ENCODE results near the gene CAMK1D. TPM values are rescaled to one million over a fixed set of nuclear protein-coding genes. Genes with fewer than 3 reads are reported as not detected.
"Not testable (repeated sequence)": the region's sequence is repeated elsewhere in the genome, so short reads cannot be mapped to it uniquely, and the experiment has no call there.

The CAMK1D gene
- total RNA-seq, 1 donor from 2014 or later = 10.9 TPM

DNA sequence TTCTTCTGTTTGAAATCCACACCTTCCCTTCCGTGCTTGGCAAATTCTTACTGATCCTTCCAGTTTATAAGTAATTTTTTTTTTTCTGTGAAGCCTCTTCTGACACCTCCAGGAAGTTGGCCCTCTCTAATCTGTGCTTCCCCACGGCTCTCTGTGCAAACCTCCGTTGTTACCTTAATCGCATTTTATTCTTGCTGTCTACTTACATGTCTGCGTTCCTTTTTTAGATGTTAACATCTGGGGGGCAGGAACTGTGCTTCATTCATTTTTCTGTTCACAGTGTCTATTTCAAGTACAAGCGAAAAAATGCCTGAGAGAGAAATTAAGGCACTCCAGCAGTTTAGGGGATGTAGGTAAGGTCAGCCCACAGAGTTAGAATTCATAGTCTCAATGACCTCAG lies 8.4 kb upstream of the CAMK1D start:
- DNase-seq = no peak

DNA sequence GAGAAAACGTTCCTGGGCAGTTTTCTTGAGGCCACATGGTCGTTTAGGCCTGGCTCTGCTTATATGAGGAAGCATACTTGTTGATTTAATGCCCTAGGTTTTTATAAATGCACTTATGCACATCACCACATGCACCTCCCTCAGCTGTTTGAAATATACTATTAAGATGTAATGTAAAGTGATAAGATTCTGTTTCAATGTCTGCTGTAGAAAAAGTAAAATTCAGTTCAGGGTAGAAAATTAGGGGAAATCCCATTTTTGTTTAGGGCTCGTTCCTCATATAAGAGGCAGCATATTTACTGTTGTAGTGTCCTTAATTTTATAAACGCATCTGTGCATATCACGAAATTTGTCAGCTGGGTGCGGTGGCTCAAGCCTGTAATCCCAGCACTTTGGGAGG lies 7.8 kb upstream of the CAMK1D start:
- no peak for DNase-seq

DNA sequence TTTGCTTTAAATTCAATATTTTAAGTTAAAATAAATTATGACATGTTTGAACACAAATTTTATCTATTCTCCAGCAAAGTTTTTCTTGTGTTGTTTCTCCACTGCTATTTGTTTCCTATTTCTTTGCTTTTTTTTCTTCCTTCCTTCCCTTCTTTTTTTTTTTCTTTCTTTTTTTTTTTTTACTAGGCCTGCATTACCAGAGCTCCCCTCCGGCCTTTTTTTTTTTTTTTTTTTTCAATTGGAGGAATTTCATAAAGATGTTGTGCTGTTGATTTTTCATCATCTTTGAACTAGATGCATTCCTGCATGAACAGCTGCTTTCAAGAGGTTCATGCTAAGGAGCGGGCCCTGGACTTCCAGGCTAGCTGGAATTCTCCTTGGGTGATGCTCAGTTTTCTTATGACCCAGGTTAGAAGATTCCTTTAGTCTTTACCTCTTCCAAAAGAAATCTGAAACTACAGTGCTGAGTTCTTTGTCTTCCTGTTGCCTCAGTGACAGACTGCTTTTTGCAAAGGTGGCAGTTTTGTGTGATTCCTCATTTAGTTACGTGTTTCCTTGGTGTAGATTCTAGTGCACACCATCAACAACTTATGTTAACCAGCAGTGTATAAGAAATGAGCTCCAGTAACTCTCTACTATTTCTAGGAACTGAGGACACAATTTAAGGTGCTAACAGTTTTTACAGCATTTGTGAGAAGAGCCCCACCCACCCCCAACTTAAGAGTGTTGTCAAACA lies 4.8 kb upstream of the CAMK1D start:
- no peak for DNase-seq

DNA sequence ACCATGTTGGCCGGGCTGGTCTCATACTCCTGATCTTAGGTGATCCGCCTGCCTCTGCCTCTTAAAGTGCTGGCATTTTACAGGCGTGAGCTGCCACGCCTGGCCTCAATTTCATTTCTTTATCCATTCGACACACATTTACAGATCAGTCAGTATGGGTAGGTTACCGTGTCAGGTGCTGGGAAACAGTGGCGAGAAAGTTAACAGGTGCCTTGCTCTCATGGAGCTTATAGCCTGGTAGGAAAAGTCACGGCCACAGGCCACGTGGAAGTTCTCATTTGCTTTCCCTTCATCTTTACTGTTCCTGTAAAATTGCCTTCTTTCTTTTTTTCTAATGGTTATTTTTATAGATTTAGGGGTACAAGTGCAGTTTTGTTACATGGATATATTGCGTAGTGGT lies 2.6 kb upstream of the CAMK1D start:
- DNase-seq = no peak

DNA sequence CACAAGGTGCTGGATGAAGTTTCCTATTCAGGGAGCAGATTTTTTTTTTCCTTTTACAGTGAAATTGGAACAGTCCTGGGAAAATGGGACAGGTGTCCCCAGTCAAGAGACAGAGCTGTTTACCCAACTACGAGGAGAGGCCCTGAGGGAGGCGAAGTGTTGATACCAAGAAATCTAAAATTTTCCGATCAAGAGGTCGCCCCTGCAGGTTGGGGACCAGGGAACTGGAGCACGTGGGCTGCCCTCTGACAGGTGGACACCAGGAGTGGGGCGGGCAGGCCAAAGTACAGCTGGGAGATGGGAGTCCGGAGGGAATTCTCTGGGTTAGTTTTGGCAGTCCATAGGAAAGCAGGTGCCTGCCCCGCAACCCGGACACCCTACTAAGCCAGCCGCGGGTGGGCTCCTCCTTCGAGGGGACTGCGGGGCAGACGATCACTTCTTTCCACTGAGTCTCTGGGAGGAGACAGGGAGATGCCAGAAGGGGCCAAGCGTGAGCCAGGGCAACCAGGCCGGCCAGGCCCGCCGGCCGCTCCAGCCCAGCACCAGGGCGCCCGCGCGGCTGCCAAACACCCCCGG lies 965 bp upstream of the CAMK1D start:
- no peak for DNase-seq

DNA sequence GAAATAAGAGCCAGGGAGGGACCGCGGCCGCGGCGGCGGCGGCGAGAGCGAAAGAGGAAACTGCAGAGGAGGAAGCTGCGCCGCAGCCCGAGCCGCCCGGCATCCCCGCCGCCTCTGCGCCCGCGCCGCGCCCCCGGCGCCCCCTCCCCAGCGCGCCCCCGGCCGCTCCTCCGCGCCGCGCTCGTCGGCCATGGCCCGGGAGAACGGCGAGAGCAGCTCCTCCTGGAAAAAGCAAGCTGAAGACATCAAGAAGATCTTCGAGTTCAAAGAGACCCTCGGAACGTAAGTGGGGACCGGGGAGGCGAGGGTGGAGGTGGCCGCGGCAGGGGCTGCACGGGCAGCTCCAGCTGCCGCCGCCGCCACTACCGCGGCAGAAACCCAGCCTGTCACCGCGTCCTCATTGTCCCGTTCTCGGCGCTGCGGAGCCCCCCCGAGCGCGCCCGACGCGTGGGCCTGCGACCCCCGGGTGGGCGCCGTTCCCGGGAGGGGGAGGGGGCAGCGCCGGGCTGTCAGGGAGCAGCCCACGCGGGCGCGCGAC lies 351 bp downstream of the CAMK1D start:
- DNase-seq = no peak

DNA sequence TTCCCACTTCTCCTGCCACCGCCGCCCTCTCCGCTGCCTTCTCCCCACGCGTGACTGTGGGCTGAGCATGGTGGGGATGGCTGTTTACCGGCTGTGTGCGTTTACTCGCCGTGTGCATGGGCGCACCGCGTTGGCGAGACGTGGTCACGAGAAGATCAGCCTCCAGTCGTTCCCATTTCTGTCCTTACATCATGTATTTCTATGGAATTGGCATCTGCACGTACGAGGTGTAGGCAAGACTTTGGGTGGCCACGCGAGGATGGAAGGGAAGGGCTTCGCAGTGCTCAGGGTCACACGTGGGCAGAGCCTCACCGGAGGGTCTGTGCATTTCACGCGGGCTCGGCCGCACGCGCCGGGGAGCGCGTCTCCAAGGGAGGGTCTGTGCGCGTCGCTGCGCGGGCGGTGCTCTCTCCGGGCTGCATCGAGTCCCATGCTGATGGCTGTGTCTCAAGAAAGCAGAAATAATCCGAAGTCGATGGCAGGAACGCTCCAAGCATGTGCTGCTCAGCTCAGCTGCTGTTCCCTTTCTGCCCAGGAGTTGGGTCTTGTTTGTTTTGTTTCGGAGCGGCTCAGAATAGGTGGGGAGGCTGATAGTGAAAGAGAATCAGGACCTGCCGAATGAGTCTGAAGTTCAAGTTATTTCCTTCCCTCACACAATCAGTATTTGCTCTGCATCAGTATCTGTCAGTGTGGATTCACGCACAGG lies 973 bp downstream of the CAMK1D start:
- DNase-seq = peak; percentile 58

DNA sequence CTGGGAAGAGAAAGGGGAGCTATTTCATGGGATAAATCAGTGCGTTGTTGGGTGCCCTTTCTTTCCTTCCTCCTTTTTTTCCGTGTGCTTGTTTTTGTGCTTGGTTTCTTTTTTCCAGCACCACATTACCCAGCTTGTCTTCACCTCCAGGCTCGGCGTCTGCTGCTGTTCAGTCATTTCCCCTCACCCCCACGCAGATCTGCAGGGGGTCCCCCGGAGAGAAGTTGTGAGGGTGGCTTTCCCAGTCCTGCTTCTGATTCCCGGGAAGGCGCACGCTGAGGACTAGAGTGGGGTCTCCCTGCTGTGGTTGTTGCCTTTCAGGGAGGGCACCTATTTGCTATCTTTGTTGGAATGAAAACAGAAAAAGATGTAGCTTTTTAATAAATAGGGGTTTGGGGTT lies 1.6 kb downstream of the CAMK1D start:
- DNase-seq = no peak

DNA sequence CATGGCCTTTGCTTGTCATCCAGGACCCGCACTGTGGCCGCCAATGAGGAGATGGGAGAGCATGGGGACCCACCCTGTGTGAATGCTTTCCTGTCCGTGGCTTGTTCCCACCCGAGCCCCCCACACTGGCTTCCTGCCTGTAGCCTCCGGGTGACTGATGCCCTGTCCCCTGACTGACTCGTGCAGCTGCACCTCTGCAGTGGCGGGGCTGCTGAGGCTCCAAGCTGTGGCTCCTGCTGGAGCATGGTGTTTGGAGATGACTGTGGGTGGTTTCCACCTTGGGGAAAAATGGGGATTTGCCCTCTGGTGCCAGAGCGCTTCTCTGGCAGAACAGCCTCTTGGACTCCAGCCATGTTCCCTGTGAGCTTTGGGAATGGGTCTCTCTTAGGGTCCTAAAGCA lies 2.1 kb downstream of the CAMK1D start:
- DNase-seq = no peak

DNA sequence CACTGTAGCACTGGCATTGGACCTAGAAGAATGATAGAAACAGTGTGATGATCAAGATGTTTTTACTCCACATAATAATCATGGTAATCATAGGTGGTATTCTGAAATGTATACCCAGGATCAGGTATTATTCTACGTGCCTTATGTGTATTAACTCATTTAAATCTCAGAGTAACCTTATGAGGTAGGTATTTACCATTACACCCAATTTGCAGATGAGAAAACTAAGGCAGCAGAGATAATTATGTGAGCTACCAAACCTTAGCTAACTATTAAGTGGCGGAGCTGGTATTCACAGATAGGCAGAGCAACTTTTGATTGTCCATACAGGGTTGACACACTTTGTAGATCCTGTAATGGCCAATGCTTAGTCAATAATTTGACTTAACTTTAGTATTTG lies 2.5 kb downstream of the CAMK1D start:
- no peak for DNase-seq

DNA sequence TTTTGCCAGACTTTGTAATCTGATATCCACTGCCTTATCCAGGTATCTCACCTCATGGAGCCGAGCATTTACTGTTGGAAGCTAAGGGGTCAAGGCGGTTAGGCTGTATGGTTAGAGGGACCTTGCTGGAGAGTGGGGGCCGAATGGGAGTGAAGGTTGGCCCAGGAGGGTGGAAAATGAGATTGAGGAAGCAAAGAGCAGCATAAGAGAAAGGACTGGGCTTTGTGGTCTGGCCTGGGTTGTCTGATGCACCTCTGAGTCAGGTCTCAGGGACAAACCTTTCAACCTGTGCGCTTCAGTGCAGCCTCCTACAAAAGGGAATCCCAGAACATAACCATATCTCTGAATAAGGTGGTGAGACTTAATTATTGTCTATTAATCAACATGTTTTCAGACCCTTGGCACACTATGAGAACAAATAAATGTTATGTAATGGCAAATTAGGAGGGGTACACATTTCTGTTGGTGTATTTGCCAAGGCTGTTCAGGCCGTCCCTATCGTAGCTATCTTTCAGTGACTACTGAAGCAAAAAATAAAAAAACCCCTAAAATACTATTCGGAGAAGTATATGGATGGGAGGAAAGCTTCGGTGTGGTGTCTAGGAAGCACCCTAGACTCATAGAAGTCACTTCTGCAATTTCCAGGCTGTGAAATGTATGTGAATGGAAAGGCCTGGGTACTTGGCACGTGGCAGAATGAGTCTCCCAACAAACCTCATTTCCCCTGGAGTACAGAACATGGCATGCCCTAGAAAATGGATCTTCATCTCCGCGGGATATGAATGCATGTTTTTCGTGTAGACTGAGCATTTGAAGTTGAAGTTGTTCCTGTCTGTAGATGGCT lies 4.3 kb downstream of the CAMK1D start:
- DNase-seq = no peak

DNA sequence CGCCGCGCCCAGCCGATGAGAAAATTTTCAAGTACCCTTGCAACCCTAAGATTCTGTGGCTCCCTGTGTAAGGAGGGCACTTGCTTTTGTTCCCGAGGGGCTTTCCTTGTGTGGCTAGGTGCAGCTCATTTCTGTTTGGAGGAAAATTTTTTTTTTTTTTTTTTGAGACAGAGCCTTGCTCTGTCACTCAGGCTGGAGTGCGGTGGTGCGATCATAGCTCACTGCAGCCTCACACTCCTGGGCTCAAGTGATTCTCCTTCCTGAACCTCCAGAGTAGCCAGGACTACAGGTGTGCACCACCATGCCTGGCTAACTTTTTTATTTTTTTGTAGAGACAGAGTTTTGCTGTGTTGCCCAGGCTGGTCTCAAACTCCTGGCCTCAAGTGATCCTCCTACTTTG lies 5.3 kb downstream of the CAMK1D start:
- not testable (repeated sequence) for DNase-seq

DNA sequence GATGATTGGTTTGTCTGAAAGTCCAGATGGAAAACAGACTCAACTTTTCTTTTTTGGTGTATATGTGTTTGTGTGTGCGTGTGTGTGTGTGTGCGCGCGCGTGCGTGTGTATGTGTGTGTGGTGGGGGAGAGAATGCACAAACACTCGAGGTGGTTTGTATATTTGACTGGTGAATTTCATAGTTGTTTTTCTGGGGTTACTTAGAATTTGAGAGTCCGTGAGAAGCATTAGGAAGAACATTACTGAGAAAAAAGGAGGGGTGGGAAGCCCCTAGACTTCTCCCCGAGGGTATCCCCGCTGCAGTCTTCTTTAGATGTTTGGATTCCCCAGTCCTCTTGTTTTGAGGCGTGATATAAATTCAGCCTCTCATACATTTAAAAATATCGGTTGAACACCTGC lies 6.0 kb downstream of the CAMK1D start:
- no peak for DNase-seq

DNA sequence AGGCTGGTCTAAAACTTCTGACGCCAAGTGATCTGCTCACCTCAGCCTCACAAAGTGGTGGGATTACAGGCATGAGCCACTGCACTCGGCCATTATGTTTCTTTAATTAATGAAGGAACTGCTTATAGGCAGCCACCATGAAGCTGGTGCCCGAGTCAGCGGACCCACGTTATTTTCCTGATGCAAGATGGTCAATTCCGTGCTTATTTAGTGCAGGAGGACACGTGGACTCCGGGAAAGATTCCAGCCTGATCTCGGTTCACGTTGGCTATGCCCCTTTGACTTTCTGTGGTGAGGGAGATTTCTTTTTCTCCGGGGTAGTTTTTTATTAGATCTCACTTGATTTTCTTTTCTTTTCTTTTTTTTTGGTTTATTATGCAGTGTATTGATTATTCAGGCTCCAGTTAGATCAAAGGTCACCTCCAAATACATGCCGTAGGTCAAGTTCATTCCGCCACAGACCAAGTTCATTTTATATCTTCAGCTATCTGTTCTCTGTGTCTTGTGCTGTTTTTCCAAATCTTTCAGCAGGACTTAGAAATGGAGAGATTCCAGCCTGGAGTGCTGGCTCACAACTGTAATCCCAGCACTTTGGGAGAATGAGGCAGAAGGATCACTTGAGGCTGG lies 8.3 kb downstream of the CAMK1D start:
- DNase-seq = no peak

DNA sequence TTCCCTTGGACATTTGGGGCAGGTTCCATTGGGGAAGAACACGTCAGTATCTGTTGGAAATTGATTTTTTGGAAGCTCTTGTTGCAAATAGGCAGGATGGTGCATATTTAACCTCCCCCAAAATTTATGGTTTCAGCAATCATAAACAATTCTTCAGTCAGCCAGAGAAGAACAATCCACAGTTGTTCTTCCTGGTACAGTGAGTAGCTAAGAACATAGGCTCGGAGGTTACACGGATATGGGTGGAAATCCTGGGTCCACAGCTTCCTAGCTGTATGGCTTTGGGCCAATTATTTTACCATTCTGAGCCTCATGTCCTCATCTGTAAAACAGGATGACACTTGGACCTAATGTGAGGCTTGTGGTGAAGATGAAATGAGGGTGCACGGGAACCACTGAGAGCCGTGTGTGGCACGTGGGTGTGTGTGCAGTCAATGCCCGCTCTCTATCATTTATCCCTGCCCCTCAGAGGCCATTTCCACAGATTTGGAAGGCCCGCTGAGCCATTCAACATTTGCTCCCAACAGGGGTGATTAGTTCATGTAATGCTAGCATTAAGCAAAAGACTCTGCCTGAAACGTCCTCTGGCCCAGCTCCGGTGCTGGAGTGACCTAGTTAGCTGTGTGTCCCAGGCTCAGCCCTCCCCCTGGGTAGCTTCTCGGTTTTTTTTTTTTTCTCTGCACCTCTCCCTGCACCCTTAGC lies 9.7 kb downstream of the CAMK1D start:
- no peak for DNase-seq

DNA sequence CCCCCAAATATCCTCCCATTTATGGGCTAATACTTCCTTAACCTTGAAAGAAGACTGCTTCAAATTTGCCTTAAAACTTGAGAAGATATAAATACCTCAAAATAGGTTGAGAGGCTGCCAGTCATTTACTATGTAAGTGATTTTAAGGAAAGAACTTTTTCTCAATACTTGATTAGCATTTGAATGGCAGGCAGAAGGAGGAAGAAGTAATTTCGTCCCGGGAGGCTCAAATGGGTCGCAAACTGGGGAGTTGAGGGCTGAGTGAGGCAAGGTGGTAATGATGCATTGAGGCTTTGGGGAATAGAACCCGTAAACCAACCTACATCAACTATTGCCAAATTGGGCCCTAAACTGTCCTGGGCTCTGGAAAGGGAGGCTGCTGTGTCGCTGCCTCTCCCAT lies 11.1 kb downstream of the CAMK1D start:
- DNase-seq = no peak

DNA sequence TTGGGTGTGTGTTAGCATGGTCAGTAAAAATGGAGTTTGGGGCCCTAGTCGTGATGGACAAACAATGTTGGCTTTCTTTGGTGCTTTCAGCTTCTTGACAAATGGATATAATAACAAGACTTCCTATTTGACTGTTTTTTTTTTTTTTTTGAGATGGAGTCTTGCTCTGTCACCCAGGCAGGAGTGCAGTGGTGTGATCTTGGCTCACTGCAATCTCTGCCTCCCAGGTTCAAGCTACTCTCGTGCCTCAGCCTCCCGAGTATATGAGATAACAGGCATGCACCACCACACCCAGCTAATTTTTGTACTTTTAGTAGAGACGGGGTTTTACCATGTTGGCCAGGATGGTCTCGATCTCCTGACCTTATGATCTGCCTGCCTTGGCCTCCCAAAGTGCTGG lies 11.8 kb downstream of the CAMK1D start:
- DNase-seq = not testable (repeated sequence)

DNA sequence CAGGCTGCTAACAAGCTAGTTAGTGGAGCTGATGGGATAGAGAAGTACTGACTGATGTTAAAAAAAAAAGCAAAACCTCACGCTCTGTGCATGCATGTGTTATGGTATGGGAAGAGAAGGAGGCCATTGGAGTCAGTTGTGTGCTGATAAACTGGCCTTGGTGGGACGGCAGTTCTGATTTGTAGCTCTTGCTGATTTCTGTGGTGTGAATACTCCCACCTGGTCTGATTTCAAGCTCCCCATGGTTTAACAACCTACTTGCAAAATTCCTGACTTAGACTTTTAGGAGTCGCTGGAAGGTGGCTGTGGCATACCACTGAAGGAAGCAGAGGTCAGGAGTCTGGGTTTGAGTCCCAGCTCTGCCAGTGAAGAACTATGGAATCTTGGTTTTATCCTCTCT lies 15.2 kb downstream of the CAMK1D start:
- DNase-seq = no peak

DNA sequence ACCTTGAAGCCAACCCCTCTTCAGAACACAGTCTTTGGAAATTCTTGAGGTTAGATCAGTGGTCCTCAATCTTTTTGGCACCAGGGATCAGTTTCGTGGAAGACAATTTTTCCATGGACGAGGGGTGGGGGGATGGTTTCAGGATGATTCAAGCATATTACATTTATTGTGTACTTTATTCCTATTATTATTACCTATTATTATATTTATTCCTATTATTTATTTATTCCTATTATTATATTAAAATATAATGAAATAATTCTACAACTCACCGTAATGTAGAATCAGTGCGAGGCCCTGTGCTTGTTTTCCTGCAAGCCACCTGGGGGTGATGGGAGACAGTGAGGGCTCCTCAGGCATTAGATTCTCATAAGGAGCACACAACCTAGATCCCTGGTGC lies 17.9 kb downstream of the CAMK1D start:
- DNase-seq = no peak

DNA sequence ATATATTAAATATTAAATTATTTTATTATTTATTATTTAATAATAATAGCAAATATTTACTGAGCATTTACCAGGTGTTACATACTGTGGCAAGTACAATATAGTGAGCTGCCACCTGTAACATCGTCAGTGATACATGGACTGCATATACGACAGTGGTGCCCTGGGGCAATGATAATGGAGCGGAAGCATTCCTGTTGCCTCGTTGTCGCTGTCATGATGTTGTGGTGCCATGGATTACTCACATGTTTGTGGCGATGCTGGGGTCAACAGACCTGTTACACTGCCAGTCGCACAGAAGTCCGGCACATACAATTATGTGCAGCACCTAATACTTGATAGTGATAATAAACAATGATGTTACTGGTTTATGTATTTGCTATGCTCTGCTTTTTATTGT lies 20.6 kb downstream of the CAMK1D start:
- DNase-seq = no peak

DNA sequence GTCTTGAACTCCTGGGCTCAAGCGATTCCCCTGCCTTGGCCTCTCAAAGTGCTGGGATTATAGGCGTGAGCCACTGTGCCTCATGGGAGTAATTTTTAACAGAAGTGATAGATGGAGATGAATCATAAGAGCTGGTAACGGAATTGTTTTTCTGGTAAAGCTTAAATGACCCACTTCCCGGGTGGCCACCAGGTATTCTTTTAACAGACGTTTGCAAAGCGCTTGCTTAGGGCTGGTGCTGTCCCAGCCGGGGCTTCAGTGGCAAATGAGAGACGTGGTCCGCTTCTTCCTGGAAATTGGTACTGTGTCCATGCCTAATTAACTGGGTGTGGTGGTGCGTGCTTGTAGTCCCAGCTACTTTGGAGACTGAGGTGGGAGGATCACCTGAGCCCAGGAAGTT lies 23.5 kb downstream of the CAMK1D start:
- DNase-seq = no peak

Measured in tongue (tissue), 2 donors.